Mucosa of gallbladder (tissue), 1 donor: ENCODE data around the gene MLF1. TPM values are rescaled to one million over a fixed set of nuclear protein-coding genes. Genes with fewer than 3 reads are reported as not detected.
A peak's percentile ranks its signal among the peaks of the same experiment; 100 is the strongest.

Experiments used
- DNase-seq: peaks from one replicate; pipeline ENCODE4 v3.0.0-alpha.2; 2020; ENCODE audit warnings: low spot score
- total RNA-seq: library from RNA; stranded (reverse); gene quantifications from one replicate; pipeline ENCODE4 v1.2.1, GENCODE V29; 2021
- donor health status: DM: no; HTN: no; CAD: no.

MLF1 gene
- total RNA-seq, 1 donor from 2014 or later = 9.9 TPM

DNA sequence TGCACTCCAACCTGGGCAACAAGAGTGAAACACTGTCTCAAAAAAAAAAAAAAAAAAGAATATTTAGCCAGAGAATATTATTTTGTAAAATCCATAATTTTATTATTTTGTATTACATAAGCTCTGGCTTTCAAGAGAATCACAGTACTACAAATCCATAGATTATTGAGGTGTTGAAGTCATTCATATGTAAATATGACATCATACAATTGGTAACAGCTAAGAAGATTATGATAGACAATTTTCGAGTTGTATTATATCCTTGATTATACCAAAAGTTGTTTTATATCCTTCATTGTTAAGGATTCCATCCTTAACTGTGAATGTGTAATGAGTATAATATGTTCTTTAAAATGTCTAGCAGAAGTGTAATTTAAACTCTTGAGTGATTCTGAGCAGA, 3.7 kb downstream of the MLF1 start:
- DNase-seq = no peak

DNA sequence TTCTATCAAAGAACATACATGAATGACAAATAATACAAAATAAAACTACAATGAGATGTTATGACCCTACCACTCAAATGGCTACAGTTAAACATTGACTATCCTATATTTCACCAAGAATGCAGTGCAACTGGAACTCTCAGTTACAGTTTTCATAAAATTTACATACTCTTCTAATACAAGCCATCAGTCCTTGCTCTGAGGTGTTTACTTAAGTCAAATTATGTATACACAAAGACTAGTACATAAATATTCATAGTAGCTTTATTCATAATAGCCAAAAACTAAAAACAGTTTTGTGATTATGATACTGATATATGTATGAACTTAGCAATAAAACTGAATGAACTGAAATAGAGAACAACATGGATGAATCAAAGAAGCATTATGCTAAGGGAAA, 19.2 kb downstream of the MLF1 start:
- no peak for DNase-seq

DNA sequence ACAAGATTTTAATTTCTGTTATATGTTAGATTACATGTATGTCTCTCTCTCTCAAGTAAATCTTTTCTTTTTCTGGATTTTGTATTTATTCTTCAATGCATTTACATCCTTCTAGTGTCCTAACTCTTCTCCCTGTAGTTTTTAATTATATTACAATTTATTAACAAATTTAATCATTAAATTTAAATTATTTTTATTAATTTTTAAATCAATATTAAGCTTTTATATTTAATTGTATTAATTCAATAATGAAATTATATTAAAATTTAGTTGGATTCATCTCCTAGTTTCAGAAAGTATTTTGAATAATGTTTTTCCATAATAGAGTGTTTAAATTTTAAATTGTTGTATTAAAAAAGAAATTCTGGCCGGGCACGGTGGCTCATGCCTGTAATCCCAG, 29.8 kb downstream of the MLF1 start:
- no peak for DNase-seq

DNA sequence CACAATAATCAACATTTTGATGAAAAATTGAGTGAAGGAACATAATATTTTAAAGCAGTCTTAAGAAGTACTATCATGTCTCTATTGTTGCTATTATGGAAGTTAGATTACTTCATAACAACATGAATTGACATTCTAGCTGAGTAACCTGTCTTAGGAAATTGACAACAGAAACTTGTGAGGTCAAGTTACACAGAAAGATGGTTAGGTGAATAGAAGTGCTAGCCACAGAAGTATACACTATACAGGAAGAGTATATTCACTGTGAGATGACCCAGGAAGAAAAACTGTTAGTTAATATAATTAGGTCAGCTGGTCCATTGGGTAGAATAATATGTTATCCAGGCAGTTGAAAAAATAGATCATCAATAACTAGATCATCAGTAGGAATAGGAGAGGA, 31.2 kb downstream of the MLF1 start:
- no peak for DNase-seq

DNA sequence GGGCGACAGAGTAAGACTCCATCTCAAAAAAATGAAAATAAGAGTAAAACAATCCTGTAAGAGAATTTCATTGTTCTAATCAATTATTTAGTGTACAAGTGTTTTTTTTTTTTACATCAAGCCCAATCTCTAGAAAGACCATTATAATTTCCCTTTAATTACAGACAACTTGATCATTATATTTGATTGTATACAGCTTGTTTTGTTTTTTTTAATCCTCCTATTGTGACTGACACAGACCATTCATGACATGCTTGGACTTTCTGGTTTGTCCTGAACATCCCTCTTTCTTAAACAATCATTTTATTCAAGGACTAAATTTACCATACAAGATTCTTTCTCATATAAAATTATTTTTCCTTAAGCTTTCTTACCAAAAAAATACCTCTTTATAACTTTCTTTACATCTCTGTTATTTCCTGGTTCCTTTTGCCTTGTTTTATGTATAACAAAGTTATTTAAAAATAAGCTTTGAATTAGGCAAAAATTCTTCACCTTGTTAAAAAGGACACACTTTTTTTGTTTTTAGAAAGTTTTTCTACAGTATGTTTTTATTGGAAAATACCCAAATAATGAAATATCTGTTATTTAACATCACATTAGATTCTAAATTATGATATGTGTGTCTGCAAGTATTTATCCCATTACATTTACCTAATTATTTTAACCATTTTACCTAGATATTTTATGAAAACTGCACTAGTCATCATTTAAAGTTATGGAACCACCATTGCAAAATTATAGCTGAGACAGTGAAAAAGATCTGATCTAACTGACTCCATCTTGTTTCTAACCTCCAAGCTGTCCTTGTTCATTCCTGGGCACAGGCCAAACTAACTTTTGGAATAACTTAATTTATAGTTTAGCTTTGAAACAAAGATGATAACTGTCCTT, 47.2 kb downstream of the MLF1 start:
- DNase-seq = no peak

DNA sequence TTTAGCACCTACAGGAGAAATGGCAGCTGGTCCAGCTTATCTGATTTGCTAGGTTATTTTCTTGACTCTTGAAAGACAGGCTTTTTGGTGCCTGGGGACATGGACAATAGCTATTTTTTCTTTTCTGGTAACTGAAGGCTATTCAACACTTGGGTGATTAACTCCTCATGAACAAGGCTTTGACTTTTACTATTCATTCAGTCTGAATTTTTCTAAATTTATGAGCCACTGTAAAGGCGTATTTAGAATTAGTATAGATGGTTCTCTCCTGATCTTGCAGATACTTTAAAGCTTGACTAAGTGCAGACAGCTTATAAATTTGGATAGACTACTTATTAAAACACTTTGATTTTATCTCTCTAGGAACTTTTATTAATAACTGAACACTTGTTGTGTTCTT, 54.9 kb downstream of the MLF1 start:
- DNase-seq = no peak

DNA sequence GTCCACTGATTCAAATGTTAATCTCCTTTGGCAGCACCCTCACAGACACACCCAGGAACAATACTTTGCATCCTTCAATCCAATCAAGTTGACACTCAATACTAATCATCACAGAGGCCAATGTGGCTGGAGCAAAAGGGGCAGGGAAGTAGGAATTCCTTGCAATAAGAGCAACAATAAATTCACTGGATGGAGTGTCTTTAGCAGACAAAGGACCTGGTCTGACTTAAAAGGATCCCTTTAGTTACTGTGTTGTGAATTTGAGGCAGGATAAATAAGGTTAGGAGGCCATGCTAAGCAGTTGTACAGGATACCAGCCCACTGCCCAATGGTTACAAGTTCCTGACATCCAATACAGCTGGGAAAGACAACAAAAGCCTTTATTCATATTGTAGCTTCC, 61.0 kb downstream of the MLF1 start:
- DNase-seq = no peak

DNA sequence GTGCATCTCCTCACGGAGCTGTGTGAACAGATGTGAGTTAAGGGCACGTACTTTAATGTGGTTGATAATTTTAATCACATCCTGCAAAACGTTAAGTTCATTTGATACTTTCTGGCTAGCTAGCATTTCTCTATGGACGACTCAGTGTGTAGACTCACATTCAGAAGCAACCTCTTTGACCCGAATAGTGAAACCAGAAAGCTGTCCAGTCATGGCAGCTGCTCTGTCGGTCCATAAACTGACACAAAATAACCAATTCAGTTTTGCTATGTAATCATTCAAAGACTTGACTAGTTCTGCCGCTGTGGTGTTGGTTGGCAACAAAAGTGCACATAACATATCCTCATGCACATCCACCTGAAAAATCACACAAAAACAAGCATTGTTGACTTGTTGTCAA, 69.7 kb downstream of the MLF1 start:
- DNase-seq = no peak

DNA sequence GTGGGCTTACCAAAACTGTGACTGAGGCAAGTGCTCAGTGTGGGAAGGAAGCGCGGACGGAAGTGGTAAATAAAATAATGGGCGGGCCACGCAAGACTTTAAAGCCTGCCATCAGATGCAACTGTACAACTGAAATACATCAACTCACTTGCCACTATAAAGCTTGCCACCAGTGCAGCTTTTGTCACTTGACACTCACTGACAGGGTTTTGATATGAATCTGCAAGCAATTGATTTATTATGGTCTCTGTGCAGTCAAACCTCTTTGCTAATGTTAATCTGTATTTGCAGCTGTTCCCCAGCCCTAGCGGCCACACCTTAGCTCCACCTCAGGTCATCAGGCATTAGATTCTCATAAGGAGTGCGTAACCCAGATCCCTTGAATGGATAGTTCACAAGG, 71.0 kb downstream of the MLF1 start:
- DNase-seq = no peak

DNA sequence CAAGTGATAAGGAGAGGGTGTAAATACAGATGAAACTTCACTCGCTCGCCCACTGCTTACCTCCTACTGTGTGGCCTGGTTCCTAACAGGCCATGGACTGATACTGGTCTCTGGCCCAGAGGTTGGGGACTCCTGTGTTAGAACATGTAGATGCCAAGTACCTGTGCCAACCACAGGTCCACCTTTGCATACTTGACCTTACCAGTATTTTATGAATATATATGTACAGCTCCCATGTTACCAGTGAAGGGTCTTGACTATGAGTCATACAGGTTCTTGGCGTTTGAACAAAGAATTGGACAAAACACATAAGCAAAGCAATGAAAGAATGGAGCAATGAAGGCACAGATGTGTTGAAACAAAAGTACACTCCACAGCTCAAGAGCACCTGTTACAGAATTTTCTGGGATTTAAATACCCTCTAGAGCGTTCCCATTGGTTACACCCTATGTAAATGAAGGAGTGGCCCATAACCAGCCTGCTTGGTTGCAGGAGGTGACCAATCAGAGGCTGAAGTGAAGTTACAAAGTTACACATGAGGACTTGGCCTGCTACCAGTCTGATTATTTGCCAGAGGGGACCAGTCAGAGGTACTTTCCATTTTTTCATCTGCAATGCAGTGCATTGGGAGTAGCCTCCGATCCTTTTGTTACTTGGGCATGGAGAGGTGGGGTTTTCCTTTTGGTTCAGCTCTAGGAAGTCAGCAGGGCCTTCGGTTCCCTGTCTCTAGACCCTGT, 71.6 kb downstream of the MLF1 start:
- DNase-seq = no peak

DNA sequence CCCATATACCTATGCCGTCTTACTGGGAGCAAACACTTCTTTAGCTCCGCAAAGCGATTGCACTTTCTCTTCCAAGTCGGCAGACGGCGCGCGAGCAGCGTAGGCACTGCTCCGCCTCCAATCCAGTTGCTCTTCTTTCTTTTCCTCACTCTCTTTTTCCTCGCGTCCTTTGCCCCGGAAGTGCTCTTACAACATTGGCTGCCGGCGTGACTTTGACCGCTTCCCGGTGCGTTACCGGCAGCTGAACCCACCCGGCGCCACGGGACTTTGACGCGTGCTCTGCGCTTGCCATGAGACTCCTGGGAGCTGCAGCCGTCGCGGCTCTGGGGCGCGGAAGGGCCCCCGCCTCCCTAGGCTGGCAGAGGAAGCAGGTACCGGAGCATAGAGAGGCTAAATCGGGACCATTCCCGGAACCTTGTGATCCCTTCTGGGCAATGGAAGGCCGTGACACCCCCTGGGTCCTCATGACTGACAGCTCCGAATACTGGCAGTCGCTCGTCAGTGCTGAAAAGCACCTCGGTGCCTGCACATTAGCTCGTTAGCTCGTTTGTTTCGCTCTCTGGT, 73.4 kb downstream of the MLF1 start, which contains the start of gene GFM1:
TSS of gene GFM1 (plus strand) at position 183 of the 564 bp plus-strand sequence. CDS start at position 291, 108 bp downstream.
- DNase-seq = peak; percentile 94

DNA sequence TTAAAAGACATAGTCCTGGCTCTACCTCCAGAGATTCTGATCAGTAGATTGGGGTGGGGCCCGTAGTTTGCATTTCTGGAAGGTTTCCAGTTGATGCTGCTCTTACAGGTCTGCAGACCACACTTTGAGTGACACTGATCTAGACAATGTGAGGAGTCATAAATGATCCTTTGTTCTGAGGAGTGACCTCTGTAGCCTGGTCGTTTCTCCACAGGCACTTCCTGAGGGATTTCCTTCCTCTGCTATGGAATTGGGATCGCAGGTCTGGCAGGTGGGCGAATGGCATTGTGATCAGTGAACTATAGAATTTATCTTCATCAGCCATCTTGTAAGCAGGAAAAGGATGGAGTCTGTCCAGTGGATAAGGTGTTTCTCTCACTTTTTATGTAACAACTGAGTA, 78.8 kb downstream of the MLF1 start:
- DNase-seq = no peak

DNA sequence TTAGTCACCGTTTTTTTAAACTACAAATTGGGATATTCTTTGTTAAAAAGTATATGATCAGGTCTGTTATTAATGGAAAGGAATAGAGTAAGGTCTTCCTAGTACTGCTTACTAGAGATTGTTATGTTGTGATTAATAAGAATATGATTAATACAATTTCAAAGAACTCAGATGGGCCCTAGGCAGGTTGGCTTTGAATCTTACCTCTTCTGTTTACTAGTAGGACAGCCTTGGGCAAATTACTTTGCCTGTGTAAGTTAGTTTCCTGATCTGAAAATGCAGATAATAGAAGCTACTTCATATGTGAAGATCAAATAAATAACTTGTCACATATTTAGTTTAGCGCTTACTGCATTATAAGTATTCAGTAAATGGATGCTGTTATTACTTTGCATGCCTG, 80.2 kb downstream of the MLF1 start:
- DNase-seq = no peak

DNA sequence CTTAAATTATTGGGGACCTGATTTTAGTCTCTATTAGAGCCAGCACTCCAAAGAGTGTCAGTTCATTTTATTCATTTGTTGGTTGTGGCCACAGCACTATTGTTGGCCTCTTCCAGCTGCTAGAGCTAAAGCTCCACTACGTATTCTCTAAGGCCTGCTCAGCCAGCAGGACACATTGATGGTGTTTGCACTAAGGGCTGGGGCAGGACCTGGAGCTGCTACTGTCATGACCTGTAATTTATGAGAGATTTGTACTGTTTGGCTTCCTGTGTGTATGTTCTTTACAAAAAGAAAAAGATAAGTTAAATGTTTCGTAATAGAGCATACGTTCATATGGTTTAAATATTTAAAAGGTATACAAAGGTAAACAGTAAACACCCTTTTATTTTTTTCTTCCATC, 81.5 kb downstream of the MLF1 start:
- no peak for DNase-seq

Other genes starting within 250 kb of the MLF1 start
- 33.5 TPM for gene GFM1, start 73.3 kb downstream of the MLF1 start, total RNA-seq
- gene LXN, start 101.5 kb downstream of the MLF1 start, total RNA-seq = 17.0 TPM
- gene RARRES1, start 161.3 kb downstream of the MLF1 start, total RNA-seq = 6.3 TPM
- gene MFSD1, start 230.9 kb downstream of the MLF1 start, total RNA-seq = 53.1 TPM